Prostate gland (tissue), 2 donors: ENCODE results near the gene CHST11. TPM values are rescaled to one million over a fixed set of nuclear protein-coding genes. Genes with fewer than 3 reads are reported as not detected.

ENCODE experiments used
- DNase-seq: peaks from one replicate; pipeline ENCODE4 v3.0.0-alpha.2; 2019; ENCODE audit warnings: low spot score
- H3K27ac ChIP-seq, 2 donors: fragments of 200-600 bp; sonication (generic); 2 replicates each; pipeline ENCODE4 v1.5.1; 2017 to 2019
- H3K27me3 ChIP-seq: fragments of 200-600 bp; sonication (generic); replicated peaks from 2 replicates; pipeline ENCODE4 v1.5.1; 2019; ENCODE audit not compliant: insufficient read depth
- H3K36me3 ChIP-seq, 2 donors: fragments of 200-600 bp; sonication (generic); 1 replicate in 1 of 2; 2 replicates in 1 of 2; pipeline versions ENCODE4 v1.5.1 to v1.8.1; 2017 to 2019
- H3K4me1 ChIP-seq: fragments of 200-600 bp; sonication (generic); replicated peaks from 2 replicates; pipeline ENCODE4 v1.5.1; 2019
- H3K4me3 ChIP-seq, 2 donors: fragments of 200-600 bp; sonication (generic); 2 replicates each; pipeline ENCODE4 v1.5.1; 2017 to 2019
- H3K9me3 ChIP-seq: fragments of 200-600 bp; sonication (generic); 2 replicates; pipeline ENCODE4 v1.5.1; 2017
- POLR2A ChIP-seq: fragments of 450-650 bp; IDR thresholded peaks from one replicate; pipeline ENCODE4 v1.6.1; 2016; ENCODE audit warnings: antibody characterized with exemption, mild to moderate bottlenecking
- POLR2AphosphoS5 ChIP-seq: sonication (generic); formaldehyde crosslinking; IDR thresholded peaks from one replicate; pipeline ENCODE4 v1.6.1; 2017; ENCODE audit warnings: antibody characterized with exemption
- WGBS: methylation state at CpG from one replicate; pipeline ENCODE4 v1.1.5; 2018; 5-methylcytosine and 5-hydroxymethylcytosine counted together
- intact Hi-C: fragments of 100-400 bp; cut with DNase I; formaldehyde crosslinking; loops from one replicate; pipeline ENCODE4 v1.14.2; 2022
- total RNA-seq, 2 donors: library from RNA; depleted of rRNA; stranded (reverse); fragments of >200 nt; gene quantifications; one replicate each; pipeline ENCODE4 v1.1.0, GENCODE V29; 2016
- TF ChIP-seq, protein P1 (sequence below), 4 experiments: fragments of 200-600 bp in 2 of 4; fragments of 450-650 bp in 2 of 4; sonication (generic) in 2 of 4; IDR thresholded peaks; 1 replicate in 3 of 4; 2 replicates in 1 of 4; pipeline ENCODE4 v1.5.1; 2016 to 2019; ENCODE audit warnings: antibody characterized with exemption in 4 of 4, mild to moderate bottlenecking in 2 of 4, moderate library complexity in 2 of 4

Gene CHST11
- total RNA-seq, 2 donors from 2014 or later = 10.4 to 25.4 TPM

GRCh38 chr12:104578453-104578852 is 121.7 kb downstream of the CHST11 start:
- no peaks in the 10 kb centered on the region for H3K36me3 ChIP-seq
- no peak for DNase-seq
- no peaks in the 10 kb centered on the region for H3K9me3 ChIP-seq
- TF ChIP-seq POLR2AphosphoS5 = no peak
- no peak for TF ChIP-seq POLR2A
- TF ChIP-seq, protein P1, sequence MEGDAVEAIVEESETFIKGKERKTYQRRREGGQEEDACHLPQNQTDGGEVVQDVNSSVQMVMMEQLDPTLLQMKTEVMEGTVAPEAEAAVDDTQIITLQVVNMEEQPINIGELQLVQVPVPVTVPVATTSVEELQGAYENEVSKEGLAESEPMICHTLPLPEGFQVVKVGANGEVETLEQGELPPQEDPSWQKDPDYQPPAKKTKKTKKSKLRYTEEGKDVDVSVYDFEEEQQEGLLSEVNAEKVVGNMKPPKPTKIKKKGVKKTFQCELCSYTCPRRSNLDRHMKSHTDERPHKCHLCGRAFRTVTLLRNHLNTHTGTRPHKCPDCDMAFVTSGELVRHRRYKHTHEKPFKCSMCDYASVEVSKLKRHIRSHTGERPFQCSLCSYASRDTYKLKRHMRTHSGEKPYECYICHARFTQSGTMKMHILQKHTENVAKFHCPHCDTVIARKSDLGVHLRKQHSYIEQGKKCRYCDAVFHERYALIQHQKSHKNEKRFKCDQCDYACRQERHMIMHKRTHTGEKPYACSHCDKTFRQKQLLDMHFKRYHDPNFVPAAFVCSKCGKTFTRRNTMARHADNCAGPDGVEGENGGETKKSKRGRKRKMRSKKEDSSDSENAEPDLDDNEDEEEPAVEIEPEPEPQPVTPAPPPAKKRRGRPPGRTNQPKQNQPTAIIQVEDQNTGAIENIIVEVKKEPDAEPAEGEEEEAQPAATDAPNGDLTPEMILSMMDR (IDR thresholded peaks at IDR 0.05) = no peak
- WGBS = 74% methylated on average over 6 of the region's 6 CpGs
- no peaks in the 10 kb centered on the region for H3K27me3 ChIP-seq
- H3K4me3 ChIP-seq = no peak overlapping the region
- H3K27ac ChIP-seq = no peak overlapping the region
- no peaks in the 10 kb centered on the region for H3K4me1 ChIP-seq
- intact Hi-C loops = no loop called here

- TF ChIP-seq, protein P1 (IDR thresholded peaks at IDR 0.05) = no peak
- TF ChIP-seq POLR2A (no peak), POLR2AphosphoS5 (no peak)
- no peak for DNase-seq
- Histone ChIP-seq H3K9me3 (no peaks in the 10 kb centered on the region), H3K4me1 (no peaks in the 10 kb centered on the region), H3K27ac (no peak overlapping the region), H3K36me3 (no peaks in the 10 kb centered on the region), H3K27me3 (no peaks in the 10 kb centered on the region), H3K4me3 (no peak overlapping the region)
- intact Hi-C loops = no loop called here
- 66% methylated on average over 7 of the region's 7 CpGs for WGBS
Observed at GRCh38 chr12:104579718-104580495, 123.2 kb downstream of the CHST11 start.

- TF ChIP-seq POLR2AphosphoS5 (no peak), POLR2A (no peak)
- TF ChIP-seq, protein P1 (IDR thresholded peaks at IDR 0.05) = no peak
- Histone ChIP-seq H3K27me3 (no peaks in the 10 kb centered on the region), H3K4me3 (no peak overlapping the region), H3K9me3 (no peaks in the 10 kb centered on the region), H3K4me1 (no peaks in the 10 kb centered on the region), H3K36me3 (no peaks in the 10 kb centered on the region), H3K27ac (no peak overlapping the region)
- 53% methylated on average over 2 of the region's 2 CpGs for WGBS
- intact Hi-C loops = no loop called here
- no peak for DNase-seq
Observed at GRCh38 chr12:104581005-104581570, 124.3 kb downstream of the CHST11 start.

DNA sequence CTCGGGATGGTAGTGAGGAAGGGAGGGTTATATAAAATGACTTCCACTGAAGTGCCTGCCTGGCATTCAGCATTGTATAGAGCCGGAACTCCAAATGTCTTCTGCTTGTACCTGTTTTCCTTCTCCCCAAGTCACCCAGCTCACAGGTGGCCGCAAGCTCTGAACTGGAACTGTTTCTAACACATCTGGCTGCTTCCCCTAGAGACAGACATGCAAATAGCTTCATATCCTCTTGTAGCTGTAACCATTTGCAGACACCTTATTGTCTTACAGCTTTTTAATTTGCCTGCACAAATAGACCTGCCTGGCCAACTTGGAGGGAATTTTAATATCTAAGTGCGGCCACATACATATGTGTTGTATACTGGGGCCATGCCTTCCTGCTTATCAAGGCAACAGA is 126.0 kb downstream of the CHST11 start:
- DNase-seq = no peak
- H3K36me3 ChIP-seq = no peaks in the 10 kb centered on the region
- TF ChIP-seq, protein P1 (IDR thresholded peaks at IDR 0.05) = no peak
- no peak for TF ChIP-seq POLR2A
- no peak for TF ChIP-seq POLR2AphosphoS5
- no peaks in the 10 kb centered on the region for H3K27me3 ChIP-seq
- no peak overlapping the region for H3K27ac ChIP-seq
- peaks cover 6% of the 10 kb centered on the region for H3K4me1 ChIP-seq
- no peaks in the 10 kb centered on the region for H3K9me3 ChIP-seq
- WGBS = 87% methylated on average over 4 of the region's 4 CpGs
- H3K4me3 ChIP-seq = no peak overlapping the region
- intact Hi-C loops = no loop called here

- 78% methylated on average over 4 of the region's 4 CpGs for WGBS
- no peak for TF ChIP-seq POLR2AphosphoS5
- no peak for TF ChIP-seq POLR2A
- TF ChIP-seq, protein P1 (IDR thresholded peaks at IDR 0.05) = no peak
- no peak for DNase-seq
- Histone ChIP-seq H3K4me3 (no peak overlapping the region), H3K27ac (no peak overlapping the region), H3K36me3 (no peaks in the 10 kb centered on the region), H3K9me3 (no peaks in the 10 kb centered on the region), H3K4me1 (peaks cover 6% of the 10 kb centered on the region), H3K27me3 (no peaks in the 10 kb centered on the region)
- intact Hi-C loops = no loop called here
Observed at GRCh38 chr12:104583301-104583700, 126.6 kb downstream of the CHST11 start.
